Activated naive CD8-positive, alpha-beta T cell treated with anti-CD3 and anti-CD28 coated beads, Interleukin-2, amount 50 U/mL, for 24 hours (primary cell): ENCODE measurements around the gene PTPN18.
A peak's percentile ranks its signal among the peaks of the same experiment; 100 is the strongest.

Experiments
- ATAC-seq: fragments of 150-1000 bp; cut with Tn5 transposase; one replicate; pipeline ENCODE4 v1.10.0; 2021
- DNase-seq: peaks from one replicate; pipeline ENCODE4 v3.0.0; 2021
- H3K27ac Mint-ChIP-seq: one replicate; pipeline ENCODE4 v1.8.0; 2021; ENCODE audit warnings: mild to moderate bottlenecking, mixed read lengths
- H3K27me3 Mint-ChIP-seq: one replicate; pipeline ENCODE4 v1.8.0; 2021; ENCODE audit warnings: mixed read lengths
- H3K36me3 Mint-ChIP-seq: one replicate; pipeline ENCODE4 v1.8.0; 2021; ENCODE audit warnings: low read depth, mixed read lengths
- H3K4me1 Mint-ChIP-seq: one replicate; pipeline ENCODE4 v1.8.0; 2021; ENCODE audit warnings: mixed read lengths
- H3K4me3 Mint-ChIP-seq: one replicate; pipeline ENCODE4 v1.8.0; 2021; ENCODE audit warnings: mild to moderate bottlenecking, moderate library complexity, mixed read lengths
- H3K9me3 Mint-ChIP-seq: one replicate; pipeline ENCODE4 v1.8.0; 2021; ENCODE audit warnings: mixed read lengths

PTPN18 gene

DNA sequence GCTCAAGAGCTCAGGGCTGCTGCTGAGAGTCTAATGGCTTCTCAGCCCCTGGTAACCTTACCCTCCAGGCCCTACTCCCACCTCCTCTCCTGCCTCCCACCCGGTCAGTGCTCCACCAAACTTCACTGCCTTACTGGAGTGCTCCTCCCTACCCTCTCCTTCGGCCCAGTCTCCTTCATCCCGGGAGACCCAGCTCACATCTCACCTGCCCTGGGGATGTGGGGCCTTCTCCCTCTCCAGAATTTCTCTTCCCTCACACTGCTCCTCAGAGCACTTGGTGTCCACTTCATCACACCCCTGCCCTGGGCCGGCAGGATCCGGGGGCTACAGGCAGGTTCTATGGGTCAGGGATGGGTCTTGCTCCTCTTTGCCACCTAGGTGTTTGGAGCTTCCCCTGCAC lies 21.6 kb downstream of the PTPN18 start:
- no peaks in the 10 kb centered on the region for H3K27me3 Mint-ChIP-seq
- no peak for ATAC-seq
- H3K4me1 Mint-ChIP-seq = peaks cover 72% of the 10 kb centered on the region
- no peak for DNase-seq
- H3K27ac Mint-ChIP-seq = no peak overlapping the region
- H3K36me3 Mint-ChIP-seq = peaks cover 30% of the 10 kb centered on the region
- H3K4me3 Mint-ChIP-seq = no peak overlapping the region
- H3K9me3 Mint-ChIP-seq = peaks cover 5% of the 10 kb centered on the region

- DNase-seq = no peak
- no peak for ATAC-seq
- H3K27ac Mint-ChIP-seq = no peak overlapping the region
- no peaks in the 10 kb centered on the region for H3K27me3 Mint-ChIP-seq
- H3K4me3 Mint-ChIP-seq = no peak overlapping the region
- H3K36me3 Mint-ChIP-seq = peaks cover 31% of the 10 kb centered on the region
- H3K9me3 Mint-ChIP-seq = peaks cover 5% of the 10 kb centered on the region
- peaks cover 69% of the 10 kb centered on the region for H3K4me1 Mint-ChIP-seq
Measured at GRCh38 chr2:130378206-130378897, 22.5 kb downstream of the PTPN18 start.

GRCh38 chr2:130378898-130379214 lies 23.0 kb downstream of the PTPN18 start:
- H3K4me3 Mint-ChIP-seq = no peak overlapping the region
- peaks cover 64% of the 10 kb centered on the region for H3K4me1 Mint-ChIP-seq
- no peak for ATAC-seq
- H3K9me3 Mint-ChIP-seq = peaks cover 5% of the 10 kb centered on the region
- peaks cover 26% of the 10 kb centered on the region for H3K36me3 Mint-ChIP-seq
- no peaks in the 10 kb centered on the region for H3K27me3 Mint-ChIP-seq
- DNase-seq = no peak
- H3K27ac Mint-ChIP-seq = no peak overlapping the region

DNA sequence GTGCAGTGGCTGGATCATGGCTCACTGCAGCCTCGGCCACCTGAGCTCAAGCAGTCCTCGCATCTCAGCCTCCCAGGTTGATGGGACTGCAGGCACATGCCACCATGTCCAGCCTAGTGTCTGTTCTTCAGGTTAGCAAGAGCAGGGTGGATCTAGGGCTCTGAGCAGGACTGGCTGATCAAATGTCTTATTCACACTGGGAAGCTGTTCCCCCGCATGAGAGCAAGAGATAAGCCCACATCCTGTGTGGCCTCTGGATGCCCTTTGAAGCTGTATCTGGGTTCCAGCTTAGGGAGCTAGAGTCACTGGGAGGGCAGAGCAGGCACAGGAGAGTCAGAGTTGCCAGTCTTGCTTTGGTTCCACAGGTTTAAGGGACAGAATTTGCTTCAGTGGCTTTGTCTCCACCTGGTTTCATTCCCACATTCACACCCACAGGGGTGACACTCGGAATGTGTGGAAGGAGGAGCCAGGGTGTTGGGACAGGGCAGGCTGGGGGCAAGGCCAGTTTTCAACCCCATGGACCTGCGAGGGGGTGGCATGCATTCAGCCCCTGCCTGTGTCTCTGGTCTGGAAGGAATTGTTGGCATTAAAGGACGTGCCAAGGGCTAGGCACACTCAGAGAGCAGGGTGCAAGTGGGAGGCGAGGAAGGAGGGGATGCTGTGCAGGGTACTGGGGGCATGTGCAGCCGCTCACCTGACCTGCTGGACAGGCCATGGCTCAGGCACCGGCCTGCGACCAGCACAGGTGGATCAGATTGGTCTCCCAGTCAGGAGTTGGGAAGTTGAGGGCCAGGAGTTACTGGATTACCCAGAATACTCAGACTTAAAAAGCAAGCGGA lies 24.5 kb downstream of the PTPN18 start:
- Mint-ChIP-seq H3K4me3 (no peak overlapping the region), H3K4me1 (peaks cover 49% of the 10 kb centered on the region), H3K27me3 (no peaks in the 10 kb centered on the region), H3K9me3 (peaks cover 5% of the 10 kb centered on the region), H3K36me3 (peaks cover 15% of the 10 kb centered on the region), H3K27ac (no peak overlapping the region)
- peak; percentile 91 for ATAC-seq
- peak; percentile 25 for DNase-seq

GRCh38 chr2:130381145-130381544 lies 25.3 kb downstream of the PTPN18 start:
- Mint-ChIP-seq H3K27me3 (no peaks in the 10 kb centered on the region), H3K36me3 (peaks cover 7% of the 10 kb centered on the region), H3K27ac (no peak overlapping the region), H3K9me3 (no peaks in the 10 kb centered on the region), H3K4me1 (peaks cover 43% of the 10 kb centered on the region), H3K4me3 (no peak overlapping the region)
- ATAC-seq = no peak
- DNase-seq = no peak

GRCh38 chr2:130381619-130382018 lies 25.8 kb downstream of the PTPN18 start:
- no peaks in the 10 kb centered on the region for H3K27me3 Mint-ChIP-seq
- DNase-seq = no peak
- ATAC-seq = no peak
- H3K9me3 Mint-ChIP-seq = no peaks in the 10 kb centered on the region
- H3K27ac Mint-ChIP-seq = no peak overlapping the region
- no peak overlapping the region for H3K4me3 Mint-ChIP-seq
- H3K4me1 Mint-ChIP-seq = peaks cover 39% of the 10 kb centered on the region
- H3K36me3 Mint-ChIP-seq = peaks cover 6% of the 10 kb centered on the region

DNA sequence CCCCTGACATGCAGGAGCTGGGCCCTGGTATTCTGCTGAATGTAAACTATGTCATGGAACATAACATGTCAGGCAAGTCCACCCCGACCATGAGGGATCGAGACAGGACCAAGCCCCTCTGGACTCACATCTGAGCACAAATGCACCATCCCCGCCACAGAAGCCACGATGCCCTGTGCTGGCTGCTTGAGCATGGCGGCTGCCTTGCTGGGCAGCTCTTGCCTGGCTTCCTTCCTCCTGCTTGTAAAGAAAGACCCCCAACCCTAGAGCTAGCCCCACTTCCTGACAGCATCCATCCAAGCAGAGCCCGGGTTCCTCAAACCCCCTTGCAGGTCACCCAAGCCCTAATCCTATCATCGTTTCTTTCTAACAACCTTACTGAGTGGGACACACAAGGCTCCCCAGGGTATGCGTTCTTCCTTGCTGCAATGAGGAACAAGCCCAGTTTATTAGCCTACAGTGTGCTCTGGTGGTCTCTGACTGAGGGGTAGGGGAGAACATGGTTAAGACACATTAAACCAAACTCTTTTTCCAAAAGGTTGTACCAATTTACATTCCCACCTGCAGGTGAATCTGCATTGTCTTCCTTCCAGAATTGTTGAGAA lies 26.6 kb downstream of the PTPN18 start:
- no peak overlapping the region for H3K27ac Mint-ChIP-seq
- no peak for DNase-seq
- H3K9me3 Mint-ChIP-seq = no peaks in the 10 kb centered on the region
- peaks cover 31% of the 10 kb centered on the region for H3K4me1 Mint-ChIP-seq
- peaks cover 6% of the 10 kb centered on the region for H3K36me3 Mint-ChIP-seq
- H3K4me3 Mint-ChIP-seq = no peak overlapping the region
- ATAC-seq = no peak
- no peaks in the 10 kb centered on the region for H3K27me3 Mint-ChIP-seq

DNA sequence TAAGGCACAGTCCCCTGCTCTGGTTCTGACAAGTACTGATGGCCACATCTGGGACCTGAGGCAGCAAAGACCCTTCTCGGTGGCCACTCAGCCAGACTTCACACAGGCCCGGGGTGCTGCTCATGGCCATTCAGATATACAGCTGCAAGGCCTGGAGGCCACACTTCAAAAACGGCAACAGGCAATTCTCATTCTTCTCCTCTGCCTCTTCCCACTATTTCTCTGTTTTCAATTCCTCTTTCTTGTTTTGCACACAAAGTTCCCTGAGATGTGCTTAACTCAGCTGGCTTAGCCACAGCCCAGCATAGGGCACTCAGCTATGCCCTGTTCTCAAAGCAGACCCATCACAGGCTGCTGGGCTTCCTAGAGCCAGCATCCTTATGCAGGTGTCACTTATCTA lies 29.9 kb downstream of the PTPN18 start:
- no peak for DNase-seq
- Mint-ChIP-seq H3K4me1 (peaks cover 7% of the 10 kb centered on the region), H3K9me3 (no peaks in the 10 kb centered on the region), H3K36me3 (peaks cover 3% of the 10 kb centered on the region), H3K4me3 (no peak overlapping the region), H3K27ac (no peak overlapping the region), H3K27me3 (no peaks in the 10 kb centered on the region)
- ATAC-seq = no peak

GRCh38 chr2:130387071-130387400 lies 31.2 kb downstream of the PTPN18 start:
- no peak for ATAC-seq
- peaks cover 9% of the 10 kb centered on the region for H3K4me1 Mint-ChIP-seq
- H3K27me3 Mint-ChIP-seq = peaks cover 4% of the 10 kb centered on the region
- H3K9me3 Mint-ChIP-seq = no peaks in the 10 kb centered on the region
- no peak overlapping the region for H3K4me3 Mint-ChIP-seq
- no peak for DNase-seq
- H3K36me3 Mint-ChIP-seq = peaks cover 3% of the 10 kb centered on the region
- no peak overlapping the region for H3K27ac Mint-ChIP-seq

- peaks cover 3% of the 10 kb centered on the region for H3K36me3 Mint-ChIP-seq
- peaks cover 13% of the 10 kb centered on the region for H3K4me1 Mint-ChIP-seq
- H3K27me3 Mint-ChIP-seq = peaks cover 8% of the 10 kb centered on the region
- H3K27ac Mint-ChIP-seq = no peak overlapping the region
- no peak for DNase-seq
- no peak overlapping the region for H3K4me3 Mint-ChIP-seq
- H3K9me3 Mint-ChIP-seq = no peaks in the 10 kb centered on the region
- ATAC-seq = no peak
Measured at GRCh38 chr2:130387804-130388203, 31.9 kb downstream of the PTPN18 start.

- Mint-ChIP-seq H3K27ac (no peak overlapping the region), H3K9me3 (no peaks in the 10 kb centered on the region), H3K4me3 (no peak overlapping the region), H3K36me3 (no peaks in the 10 kb centered on the region), H3K27me3 (peaks cover 10% of the 10 kb centered on the region), H3K4me1 (peaks cover 13% of the 10 kb centered on the region)
- DNase-seq = no peak
- ATAC-seq = no peak
Measured at GRCh38 chr2:130388221-130388907, 32.5 kb downstream of the PTPN18 start.

DNA sequence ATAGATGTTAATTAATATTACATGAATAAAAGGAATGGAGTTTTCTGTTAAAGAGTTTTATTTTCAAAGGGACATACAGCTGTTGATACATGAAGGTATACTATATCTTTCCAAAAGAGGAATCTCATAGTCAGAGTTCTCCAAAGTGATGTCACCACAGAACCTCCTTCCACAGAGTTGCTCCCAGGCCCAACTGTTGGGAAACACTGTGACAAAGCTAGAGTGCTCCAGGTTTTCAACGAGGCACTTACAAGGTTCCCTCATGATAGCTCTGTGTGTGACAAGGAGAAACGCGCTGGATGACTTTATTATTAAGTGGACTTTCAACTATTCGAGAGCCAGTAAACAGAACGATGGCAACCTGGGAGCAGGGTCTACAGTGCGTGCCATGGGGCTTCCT lies 33.5 kb downstream of the PTPN18 start:
- Mint-ChIP-seq H3K9me3 (no peaks in the 10 kb centered on the region), H3K27ac (no peak overlapping the region), H3K4me3 (no peak overlapping the region), H3K4me1 (peaks cover 13% of the 10 kb centered on the region), H3K36me3 (no peaks in the 10 kb centered on the region), H3K27me3 (peaks cover 14% of the 10 kb centered on the region)
- ATAC-seq = no peak
- DNase-seq = no peak

- Mint-ChIP-seq H3K4me3 (no peak overlapping the region), H3K4me1 (peaks cover 13% of the 10 kb centered on the region), H3K27ac (no peak overlapping the region), H3K27me3 (peaks cover 14% of the 10 kb centered on the region), H3K9me3 (no peaks in the 10 kb centered on the region), H3K36me3 (no peaks in the 10 kb centered on the region)
- ATAC-seq (no peak), DNase-seq (no peak)
Measured at GRCh38 chr2:130389783-130390182, 33.9 kb downstream of the PTPN18 start.

GRCh38 chr2:130390460-130391057 lies 34.7 kb downstream of the PTPN18 start:
- Mint-ChIP-seq H3K4me3 (peak overlapping the region; percentile 77), H3K27me3 (peaks cover 14% of the 10 kb centered on the region), H3K36me3 (no peaks in the 10 kb centered on the region), H3K27ac (no peak overlapping the region), H3K4me1 (peaks cover 13% of the 10 kb centered on the region), H3K9me3 (no peaks in the 10 kb centered on the region)
- ATAC-seq (peak; percentile 10), DNase-seq (no peak)
